Measurements from ENCODE around the gene FRAS1.
"Not testable (repeated sequence)": the region's sequence is repeated elsewhere in the genome, so short reads cannot be mapped to it uniquely, and the experiment has no call there.

Gene FRAS1

DNA sequence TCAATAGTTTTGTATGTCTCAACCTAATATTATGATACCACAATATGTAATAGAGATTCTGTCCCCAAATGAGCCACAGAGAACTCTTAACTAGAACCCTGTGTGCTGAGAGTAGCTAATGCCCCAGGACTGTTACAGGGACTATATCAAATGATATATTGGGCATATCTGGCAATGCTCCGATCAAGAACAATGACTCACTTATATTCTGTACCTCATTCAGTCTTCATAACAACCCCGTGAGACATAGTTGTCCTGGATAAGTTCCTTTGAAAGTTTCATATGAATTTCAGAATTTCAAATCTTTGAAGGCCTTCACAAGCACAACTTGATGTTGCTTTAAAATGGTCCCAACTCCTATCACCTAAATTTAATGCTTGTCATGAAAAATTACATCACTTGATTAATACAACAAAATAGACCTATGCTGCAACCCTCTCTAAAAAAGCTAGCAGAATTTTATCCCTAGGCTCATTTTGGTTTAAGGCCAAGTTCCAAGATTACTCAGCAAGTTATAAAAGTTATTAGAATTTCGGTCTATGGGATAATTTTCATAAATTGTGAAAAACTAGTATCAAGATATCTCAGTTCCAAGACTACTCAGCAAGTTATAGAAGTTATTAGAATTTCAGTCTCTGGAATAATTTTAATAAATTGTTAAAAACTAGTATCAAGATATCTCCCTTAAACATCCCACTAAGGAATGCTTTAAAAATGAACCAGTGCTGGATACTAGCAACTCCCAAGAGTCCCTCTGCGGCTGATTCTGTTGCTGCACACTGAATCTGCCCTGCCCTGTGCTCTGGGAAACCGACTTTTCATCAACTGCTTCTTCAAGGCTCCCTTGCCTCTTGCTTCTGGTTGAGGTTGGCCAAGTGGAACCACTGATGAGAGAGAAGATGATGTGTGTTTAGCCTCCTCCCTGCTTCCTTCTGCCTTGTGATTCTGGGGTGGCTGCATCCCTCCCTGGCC, 488.4 kb downstream of the FRAS1 start:
- no peaks in the 10 kb centered on the region for H3K9me3 ChIP-seq
- TF ChIP-seq CTCF (IDR thresholded peaks at IDR 0.05; ENCODE audit: low read depth, low read length), result no peak
- H3K27me3 ChIP-seq, result no peaks in the 10 kb centered on the region
- peaks cover 3% of the 10 kb centered on the region for H3K36me3 ChIP-seq
- no peak overlapping the region for H3K4me3 ChIP-seq (ENCODE audit: low read depth, low read length)
- no peaks in the 10 kb centered on the region for H3K4me1 ChIP-seq
- no peak for DNase-seq

GRCh38 chr4:78547899-78548298, 490.8 kb downstream of the FRAS1 start:
- H3K9me3 ChIP-seq; H3K4me3 ChIP-seq (ENCODE audit: low read depth, low read length); H3K4me1 ChIP-seq; H3K27me3 ChIP-seq; H3K36me3 ChIP-seq; DNase-seq: not testable (repeated sequence)

- H3K4me1 ChIP-seq, result not testable (repeated sequence)
Observed at GRCh38 chr4:78548889-78549288, 491.8 kb downstream of the FRAS1 start.

GRCh38 chr4:78551420-78552351, 494.6 kb downstream of the FRAS1 start, which contains the start of gene ANXA3:
Gene ANXA3 (plus strand): TSS chr4:78551770. CDS start chr4:78554474, 2,704 bp downstream.
- H3K9me3 ChIP-seq, result no peaks in the 10 kb centered on the region
- no peaks in the 10 kb centered on the region for H3K36me3 ChIP-seq
- TF ChIP-seq CTCF (IDR thresholded peaks at IDR 0.05; ENCODE audit: low read depth, low read length), result no peak
- no peaks in the 10 kb centered on the region for H3K4me1 ChIP-seq
- H3K4me3 ChIP-seq (ENCODE audit: low read depth, low read length), result peak within 1 kb of the TSS; percentile 58
- DNase-seq, result peak; percentile 35
- H3K27me3 ChIP-seq, result 0 out of 2 replicates have a peak, but pooled peaks cover 3% of the 10 kb centered on the region

More at GRCh38 chr4:78548889-78549288, 491.8 kb downstream of the FRAS1 start:
- DNase-seq; H3K27me3 ChIP-seq; H3K9me3 ChIP-seq; H3K36me3 ChIP-seq; H3K4me3 ChIP-seq (ENCODE audit: low read depth, low read length): not testable (repeated sequence)

- TF ChIP-seq CTCF (IDR thresholded peaks at IDR 0.05; ENCODE audit: low read depth, low read length), result no peak
- DNase-seq, result no peak
- Histone ChIP-seq H3K9me3 (no peaks in the 10 kb centered on the region), H3K4me1 (no peaks in the 10 kb centered on the region), H3K27me3 (0 out of 2 replicates have a peak, but pooled peaks cover 3% of the 10 kb centered on the region), H3K4me3 (ENCODE audit: low read depth, low read length) (no peak overlapping the region; the same call in 1 of the 2 replicates), H3K36me3 (no peaks in the 10 kb centered on the region)
Observed at GRCh38 chr4:78552389-78553042, 495.4 kb downstream of the FRAS1 start.

DNA sequence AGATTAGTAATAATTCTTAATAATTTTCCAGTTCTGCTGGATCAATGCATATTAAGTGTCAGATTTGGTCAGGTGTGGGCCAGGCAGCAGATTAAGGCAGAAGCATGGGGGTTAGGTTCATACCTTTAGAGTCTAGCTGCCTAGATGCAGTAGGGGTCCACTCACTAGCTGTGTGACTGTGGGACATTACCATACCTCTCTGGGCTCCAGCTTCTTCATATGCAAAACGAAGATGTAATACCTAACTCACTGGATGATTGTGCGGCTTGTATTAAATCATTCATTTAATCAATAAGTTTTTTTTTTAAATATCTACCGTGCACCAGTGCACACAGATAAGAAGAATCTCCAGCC, 495.9 kb downstream of the FRAS1 start:
- H3K4me3 ChIP-seq (ENCODE audit: low read depth, low read length), result no peak overlapping the region
- DNase-seq, result no peak

More for the DNA sequence above, 495.9 kb downstream of the FRAS1 start:
- Histone ChIP-seq H3K36me3 (no peaks in the 10 kb centered on the region), H3K27me3 (0 out of 2 replicates have a peak, but pooled peaks cover 3% of the 10 kb centered on the region), H3K9me3 (no peaks in the 10 kb centered on the region), H3K4me1 (no peaks in the 10 kb centered on the region)
- TF ChIP-seq CTCF (IDR thresholded peaks at IDR 0.05; ENCODE audit: low read depth, low read length), result no peak

Data from BE2C (cell line).